Calu3 (cell line): ENCODE results near the gene MYL9. TPM values are rescaled to one million over a fixed set of nuclear protein-coding genes. Genes with fewer than 3 reads are reported as not detected.

Experiments used
- BruUV-seq: library from RNA; stranded (reverse); fragments of 400-500 nt; replicated peaks from 2 replicates; lab custom pipeline; 2021; lab: Mats Ljungman, UMichigan
- CTCF ChIA-PET: fragments of 300-600 bp; sonication (Branson Sonifier 250); formaldehyde crosslinking; loops from one replicate; lab custom pipeline; 2022; ENCODE audit warnings: antibody characterized with exemption; lab: Charles Lee
- DNase-seq: peaks from one replicate; pipeline ENCODE4 v3.0.0; 2022
- H3K27ac Mint-ChIP-seq: one replicate; pipeline ENCODE4 v1.8.0; 2022; ENCODE audit warnings: mixed read lengths; ENCODE audit not compliant: unreplicated experiment
- H3K27me3 Mint-ChIP-seq: one replicate; pipeline ENCODE4 v1.8.0; 2022; ENCODE audit warnings: mixed read lengths; ENCODE audit not compliant: unreplicated experiment
- H3K36me3 Mint-ChIP-seq: one replicate; pipeline ENCODE4 v1.8.0; 2022; ENCODE audit warnings: mild to moderate bottlenecking, moderate library complexity, mixed read lengths; ENCODE audit not compliant: insufficient read depth, unreplicated experiment
- H3K4me1 Mint-ChIP-seq: one replicate; pipeline ENCODE4 v1.8.0; 2022; ENCODE audit warnings: mild to moderate bottlenecking, low read depth, mixed read lengths; ENCODE audit not compliant: unreplicated experiment
- H3K4me3 Mint-ChIP-seq: one replicate; pipeline ENCODE4 v1.8.0; 2022; ENCODE audit warnings: mild to moderate bottlenecking, low read depth, moderate library complexity, mixed read lengths; ENCODE audit not compliant: unreplicated experiment
- H3K9me3 Mint-ChIP-seq: one replicate; pipeline ENCODE4 v1.8.0; 2022; ENCODE audit warnings: low read depth, mixed read lengths; ENCODE audit not compliant: unreplicated experiment
- intact Hi-C: fragments of 100-400 bp; cut with micrococcal nuclease; formaldehyde crosslinking; loops from one replicate; pipeline ENCODE4 v1.10.0; 2022; ENCODE audit not compliant: unreplicated experiment
- total RNA-seq: library from RNA; stranded (reverse); gene quantifications from 2 replicates; pipeline ENCODE4 v1.2.3, GENCODE V29; 2022
- TF ChIP-seq, protein P1 (sequence below): fragments of 200-600 bp; IDR thresholded peaks from one replicate; pipeline ENCODE4 v1.8.0; 2022; ENCODE audit warnings: antibody characterized with exemption; ENCODE audit not compliant: unreplicated experiment

MYL9 gene
- total RNA-seq, 1 experiment from 2014 or later = 10.3 TPM

- BruUV-seq = no TSS peak
- no peak for DNase-seq
- no peaks in the 10 kb centered on the region for H3K9me3 Mint-ChIP-seq
- TF ChIP-seq, protein P1, sequence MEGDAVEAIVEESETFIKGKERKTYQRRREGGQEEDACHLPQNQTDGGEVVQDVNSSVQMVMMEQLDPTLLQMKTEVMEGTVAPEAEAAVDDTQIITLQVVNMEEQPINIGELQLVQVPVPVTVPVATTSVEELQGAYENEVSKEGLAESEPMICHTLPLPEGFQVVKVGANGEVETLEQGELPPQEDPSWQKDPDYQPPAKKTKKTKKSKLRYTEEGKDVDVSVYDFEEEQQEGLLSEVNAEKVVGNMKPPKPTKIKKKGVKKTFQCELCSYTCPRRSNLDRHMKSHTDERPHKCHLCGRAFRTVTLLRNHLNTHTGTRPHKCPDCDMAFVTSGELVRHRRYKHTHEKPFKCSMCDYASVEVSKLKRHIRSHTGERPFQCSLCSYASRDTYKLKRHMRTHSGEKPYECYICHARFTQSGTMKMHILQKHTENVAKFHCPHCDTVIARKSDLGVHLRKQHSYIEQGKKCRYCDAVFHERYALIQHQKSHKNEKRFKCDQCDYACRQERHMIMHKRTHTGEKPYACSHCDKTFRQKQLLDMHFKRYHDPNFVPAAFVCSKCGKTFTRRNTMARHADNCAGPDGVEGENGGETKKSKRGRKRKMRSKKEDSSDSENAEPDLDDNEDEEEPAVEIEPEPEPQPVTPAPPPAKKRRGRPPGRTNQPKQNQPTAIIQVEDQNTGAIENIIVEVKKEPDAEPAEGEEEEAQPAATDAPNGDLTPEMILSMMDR = no peak
- H3K4me1 Mint-ChIP-seq = no peaks in the 10 kb centered on the region
- intact Hi-C loops = no loop called here
- CTCF ChIA-PET = no interaction called here
- no peaks in the 10 kb centered on the region for H3K27me3 Mint-ChIP-seq
- H3K4me3 Mint-ChIP-seq = no peak overlapping the region
- H3K36me3 Mint-ChIP-seq = peaks cover 10% of the 10 kb centered on the region
- no peak overlapping the region for H3K27ac Mint-ChIP-seq
Observed at GRCh38 chr20:36496707-36497669, 44.3 kb upstream of the MYL9 start.

DNA sequence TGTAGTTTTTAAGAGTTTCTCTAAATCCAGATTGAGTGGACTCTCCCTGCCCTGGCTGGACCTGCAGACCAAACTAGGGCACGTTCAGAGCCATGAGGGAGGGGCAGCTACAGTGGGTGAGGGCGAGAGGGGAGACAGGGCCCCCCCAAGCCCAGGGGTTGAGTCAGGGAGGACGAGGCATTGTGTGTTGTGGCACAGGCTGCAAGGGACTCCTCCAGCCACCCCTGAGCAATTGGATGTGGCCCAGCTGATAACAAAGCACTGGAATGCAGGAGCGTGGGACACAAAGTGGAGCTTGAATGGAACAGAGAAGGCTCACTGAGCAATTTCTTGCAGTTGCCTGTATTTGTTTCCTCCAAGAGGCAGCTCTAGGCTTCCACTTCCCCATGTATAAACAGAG is 43.5 kb upstream of the MYL9 start:
- Mint-ChIP-seq H3K4me3 (no peak overlapping the region), H3K36me3 (peaks cover 11% of the 10 kb centered on the region), H3K4me1 (no peaks in the 10 kb centered on the region)

DNA sequence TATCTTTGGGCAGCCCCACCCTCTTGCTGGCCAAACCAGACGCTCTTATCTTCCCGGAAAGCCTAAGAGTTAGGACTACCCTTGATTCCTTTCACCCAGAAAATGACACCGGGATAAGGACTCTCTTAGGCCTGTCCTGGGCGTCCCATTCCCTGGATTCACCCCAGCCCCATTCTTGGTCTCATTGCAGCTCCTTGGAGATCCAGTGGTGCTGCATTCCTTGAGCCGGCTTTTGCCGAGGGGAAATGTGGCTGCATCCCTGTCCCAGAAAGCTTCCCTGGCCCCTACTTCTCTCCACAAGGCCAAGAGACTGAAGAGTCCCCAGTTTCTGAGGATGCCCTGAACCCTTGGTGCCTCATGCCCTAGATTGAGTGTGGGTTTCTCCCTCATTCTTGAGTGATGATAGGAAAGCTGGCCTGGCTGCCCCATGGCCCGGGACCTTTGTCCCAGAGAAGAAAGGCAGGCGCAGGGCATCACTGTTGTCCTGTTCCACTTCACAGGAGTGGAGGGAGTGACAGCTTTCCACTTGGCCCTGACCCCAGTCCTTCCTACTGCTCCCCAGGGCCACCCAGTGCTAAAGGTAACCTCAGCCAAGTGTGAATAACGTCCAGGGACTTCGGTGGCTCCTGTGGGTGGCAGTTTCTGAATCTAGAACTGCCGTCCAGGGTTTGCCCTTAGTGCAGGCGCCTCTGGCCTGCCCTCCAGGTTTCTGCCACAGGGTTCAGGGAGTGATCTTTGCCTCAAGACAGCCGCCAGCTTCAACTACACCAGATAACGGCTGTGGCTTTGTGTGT is 42.7 kb upstream of the MYL9 start:
- CTCF ChIA-PET = no interaction called here
- intact Hi-C loops = no loop called here
- TF ChIP-seq, protein P1 = no peak
- H3K9me3 Mint-ChIP-seq = no peaks in the 10 kb centered on the region
- H3K4me1 Mint-ChIP-seq = no peaks in the 10 kb centered on the region
- no peaks in the 10 kb centered on the region for H3K27me3 Mint-ChIP-seq
- H3K4me3 Mint-ChIP-seq = no peak overlapping the region
- BruUV-seq = no TSS peak
- no peak for DNase-seq
- H3K36me3 Mint-ChIP-seq = peaks cover 18% of the 10 kb centered on the region
- H3K27ac Mint-ChIP-seq = no peak overlapping the region

More for the DNA sequence above, 43.5 kb upstream of the MYL9 start:
- H3K27me3 Mint-ChIP-seq = no peaks in the 10 kb centered on the region
- H3K27ac Mint-ChIP-seq = no peak overlapping the region
- intact Hi-C loops = no loop called here
- TF ChIP-seq, protein P1 = no peak
- BruUV-seq = no TSS peak
- CTCF ChIA-PET = no interaction called here
- no peak for DNase-seq
- H3K9me3 Mint-ChIP-seq = no peaks in the 10 kb centered on the region

DNA sequence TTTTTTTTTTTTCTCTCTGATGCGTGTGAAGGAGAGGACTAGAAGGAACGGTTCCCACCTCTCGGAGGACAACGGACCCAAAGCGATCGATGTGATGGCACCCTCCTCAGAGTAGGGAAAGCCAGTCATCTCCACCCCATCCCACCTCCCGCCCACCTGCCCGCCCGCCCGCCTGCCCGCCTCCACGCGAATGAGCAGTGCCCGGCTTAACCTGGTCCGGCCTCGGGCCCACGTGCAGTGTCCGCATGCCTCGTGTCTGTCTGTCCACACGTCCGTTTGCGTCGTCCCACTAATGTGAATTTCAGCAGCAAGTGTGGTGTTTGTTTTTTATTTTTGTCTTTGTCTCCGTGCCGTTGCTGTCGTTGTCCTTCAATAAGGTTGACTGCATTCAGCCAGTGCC is 42.1 kb upstream of the MYL9 start:
- Mint-ChIP-seq H3K36me3 (peaks cover 20% of the 10 kb centered on the region), H3K4me3 (no peak overlapping the region), H3K27me3 (no peaks in the 10 kb centered on the region), H3K27ac (no peak overlapping the region), H3K4me1 (no peaks in the 10 kb centered on the region), H3K9me3 (no peaks in the 10 kb centered on the region)
- DNase-seq = no peak
- intact Hi-C loops = no loop called here
- no TSS peak for BruUV-seq
- TF ChIP-seq, protein P1 = no peak
- CTCF ChIA-PET = no interaction called here
